Left lung (tissue), 10 donors: ENCODE measurements around the gene TOMM6. TPM values are rescaled to one million over a fixed set of nuclear protein-coding genes. Genes with fewer than 3 reads are reported as not detected.
A peak's percentile ranks its signal among the peaks of the same experiment; 100 is the strongest.

Source experiments
- ATAC-seq: fragments of 200-7000 bp; cut with Tn5 transposase; one replicate; pipeline ENCODE4 v1.9.1; 2020; ENCODE audit warnings: moderate library complexity
- DNase-seq, 4 donors: peaks; one replicate each; pipeline ENCODE4 v3.0.0-alpha.2; 2013 to 2020
- H3K27ac ChIP-seq, 2 donors: fragments of 200-600 bp; sonication (generic) in 1 of 2; one replicate each; pipeline versions ENCODE4 v1.5.0 to v1.8.0; 2020 to 2021
- H3K27me3 ChIP-seq, 2 donors: fragments of 200-600 bp; sonication (generic) in 1 of 2; one replicate each; pipeline versions ENCODE4 v1.5.0 to v1.8.0; 2020 to 2021
- H3K36me3 ChIP-seq, 2 donors: fragments of 200-600 bp; sonication (generic) in 1 of 2; one replicate each; pipeline versions ENCODE4 v1.5.0 to v1.8.0; 2020 to 2021
- H3K4me1 ChIP-seq, 2 donors: fragments of 200-600 bp; one replicate each; pipeline ENCODE4 v1.8.0; 2021
- H3K4me3 ChIP-seq, 2 donors: fragments of 200-600 bp; sonication (generic) in 1 of 2; one replicate each; pipeline versions ENCODE4 v1.5.0 to v1.8.0; 2020 to 2021; ENCODE audit warnings: mild to moderate bottlenecking in 1 of 2
- H3K9me3 ChIP-seq, 2 donors: fragments of 200-600 bp; sonication (generic) in 1 of 2; one replicate each; pipeline versions ENCODE4 v1.5.0 to v1.8.0; 2020 to 2021
- CTCF ChIP-seq, 2 donors: fragments of 200-600 bp; sonication (generic) in 1 of 2; IDR thresholded peaks; one replicate each; pipeline versions ENCODE4 v1.5.0 to v1.8.0; 2021; ENCODE audit warnings: antibody characterized with exemption in 2 of 2
- intact Hi-C, 2 donors: fragments of 100-400 bp; cut with DNase I; formaldehyde crosslinking; loops; one replicate each; pipeline versions ENCODE4 v1.11.2 to v1.14.2; 2022
- polyA plus RNA-seq, 6 donors: library from polyadenylated mRNA; unstranded; fragments of 120-200 nt; gene quantifications; one replicate each; pipeline ENCODE4 v1.2.1, GENCODE V29; 2013; ENCODE audit not compliant: insufficient read length in 6 of 6
- total RNA-seq, 2 donors: library from RNA; stranded (reverse); fragmentation: NEBNext Ultra II Directional; extraction: Animal tissue kit (Norgen Biotek cat#: 25700); gene quantifications; one replicate each; pipeline ENCODE4 v1.2.1, GENCODE V29; 2021
- donor health status: DM: no; HTN: yes; CAD: no.
- donor health status: DM: no; HTN: no; CAD: no.

TOMM6 gene
- total and polyA plus RNA-seq, 8 donors = 169 to 203 (median 188) TPM

- DNase-seq = no peak
- Histone ChIP-seq H3K36me3 (peaks cover 0 to 54% of the 10 kb centered on the region in 2 donors), H3K27ac (peak overlapping the region in 1 of 2 donors; percentile 41), H3K4me3 (no peak overlapping the region), H3K4me1 (peaks cover 4 to 6% of the 10 kb centered on the region in 2 donors), H3K9me3 (no peaks in the 10 kb centered on the region), H3K27me3 (no peaks in the 10 kb centered on the region)
- intact Hi-C loops = no loop called here
- no peak for ATAC-seq
- TF ChIP-seq CTCF (IDR thresholded peaks at IDR 0.05) = no peak
These were observed 18.1 kb upstream of the TOMM6 start for GRCh38 chr6:41769376-41769775.

GRCh38 chr6:41770381-41771057, 17.0 kb upstream of the TOMM6 start:
- peaks cover 0 to 66% of the 10 kb centered on the region in 2 donors for H3K36me3 ChIP-seq
- intact Hi-C loops = no loop called here
- no peak overlapping the region for H3K27ac ChIP-seq
- H3K4me1 ChIP-seq = peaks cover 4 to 7% of the 10 kb centered on the region in 2 donors
- no peak for TF ChIP-seq CTCF (IDR thresholded peaks at IDR 0.05)
- H3K27me3 ChIP-seq = no peaks in the 10 kb centered on the region
- no peak overlapping the region for H3K4me3 ChIP-seq
- no peak for ATAC-seq
- H3K9me3 ChIP-seq = no peaks in the 10 kb centered on the region
- no peak for DNase-seq

DNA sequence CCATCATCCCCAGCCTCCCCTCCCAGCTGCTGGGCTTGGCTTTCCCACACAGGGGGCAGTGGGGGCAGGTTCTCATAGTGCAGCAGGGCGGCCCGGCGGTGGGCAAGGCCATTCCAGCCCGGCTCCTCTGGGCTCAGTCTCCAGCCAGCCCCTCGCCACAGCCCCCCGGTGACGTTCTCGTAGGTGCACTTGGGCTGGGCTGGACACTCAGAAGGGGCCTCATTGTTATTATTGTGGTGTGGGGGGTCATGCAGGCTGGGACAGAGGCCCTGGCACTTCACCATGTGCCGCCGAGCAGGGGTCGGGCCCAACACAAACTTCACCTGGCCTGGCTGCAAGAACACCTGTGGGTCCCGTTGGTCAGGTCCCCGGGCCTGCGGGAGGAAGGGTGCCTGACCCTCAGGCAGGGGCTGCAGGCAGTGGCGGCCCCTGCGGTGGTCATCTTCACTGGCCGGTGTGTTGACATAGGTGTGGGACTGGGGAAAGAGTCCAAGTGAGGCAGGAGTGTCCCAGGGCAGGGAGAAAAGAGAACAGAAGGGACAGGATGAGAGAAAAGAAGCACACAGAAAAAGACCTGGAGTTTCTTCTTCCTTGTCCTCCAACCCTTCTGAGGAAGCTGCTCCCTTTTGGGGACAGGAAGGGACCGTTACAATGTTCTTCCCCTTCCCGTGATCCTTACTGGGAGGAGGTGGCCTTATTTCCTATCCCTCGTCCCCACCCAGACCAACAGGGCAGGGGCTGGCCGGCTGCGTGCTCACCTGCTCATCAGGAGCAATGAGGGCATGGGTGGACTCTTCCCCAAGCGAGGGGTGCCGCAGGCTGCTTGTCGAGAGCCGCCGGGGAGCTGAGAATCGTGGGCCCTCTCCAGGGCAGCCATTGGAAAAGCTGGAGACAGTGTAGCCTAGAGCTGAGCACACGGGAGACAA, 16.2 kb upstream of the TOMM6 start:
- intact Hi-C loops = no loop called here

DNA sequence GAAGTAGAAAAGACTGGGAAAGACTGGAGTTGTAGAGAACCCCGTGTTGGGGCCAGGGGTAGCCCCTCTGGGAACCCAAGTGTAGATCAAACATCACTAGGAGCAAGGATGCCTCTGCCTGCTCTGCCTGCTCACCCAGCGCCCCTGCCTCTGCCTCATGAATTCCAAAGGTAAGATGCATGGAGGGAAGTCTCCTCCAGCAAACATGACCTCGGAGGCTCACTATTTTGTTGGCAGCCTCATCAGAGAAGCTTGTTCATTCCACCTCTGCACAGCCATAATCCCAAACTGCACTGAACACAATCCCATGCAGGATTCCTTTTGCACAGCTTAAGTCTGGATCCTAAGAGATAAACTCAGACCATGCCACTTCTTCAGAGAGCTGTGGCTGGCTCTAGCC, 12.7 kb upstream of the TOMM6 start:
- H3K9me3 ChIP-seq = no peaks in the 10 kb centered on the region
- DNase-seq (no peak), ATAC-seq (no peak)
- intact Hi-C loops = no loop called here
- H3K27ac ChIP-seq = no peak overlapping the region
- no peaks in the 10 kb centered on the region for H3K27me3 ChIP-seq
- no peak overlapping the region for H3K4me3 ChIP-seq
- peaks cover 7 to 36% of the 10 kb centered on the region in 2 donors for H3K4me1 ChIP-seq
- H3K36me3 ChIP-seq = peaks cover 0 to 60% of the 10 kb centered on the region in 2 donors
- no peak for TF ChIP-seq CTCF (IDR thresholded peaks at IDR 0.05)

More for the DNA sequence above, 16.2 kb upstream of the TOMM6 start:
- no peak overlapping the region for H3K27ac ChIP-seq
- no peak overlapping the region for H3K4me3 ChIP-seq
- H3K27me3 ChIP-seq = no peaks in the 10 kb centered on the region
- H3K4me1 ChIP-seq = peaks cover 4 to 14% of the 10 kb centered on the region in 2 donors
- DNase-seq = no peak
- ATAC-seq = no peak
- no peaks in the 10 kb centered on the region for H3K9me3 ChIP-seq
- H3K36me3 ChIP-seq = peaks cover 0 to 68% of the 10 kb centered on the region in 2 donors
- TF ChIP-seq CTCF (IDR thresholded peaks at IDR 0.05) = no peak

DNA sequence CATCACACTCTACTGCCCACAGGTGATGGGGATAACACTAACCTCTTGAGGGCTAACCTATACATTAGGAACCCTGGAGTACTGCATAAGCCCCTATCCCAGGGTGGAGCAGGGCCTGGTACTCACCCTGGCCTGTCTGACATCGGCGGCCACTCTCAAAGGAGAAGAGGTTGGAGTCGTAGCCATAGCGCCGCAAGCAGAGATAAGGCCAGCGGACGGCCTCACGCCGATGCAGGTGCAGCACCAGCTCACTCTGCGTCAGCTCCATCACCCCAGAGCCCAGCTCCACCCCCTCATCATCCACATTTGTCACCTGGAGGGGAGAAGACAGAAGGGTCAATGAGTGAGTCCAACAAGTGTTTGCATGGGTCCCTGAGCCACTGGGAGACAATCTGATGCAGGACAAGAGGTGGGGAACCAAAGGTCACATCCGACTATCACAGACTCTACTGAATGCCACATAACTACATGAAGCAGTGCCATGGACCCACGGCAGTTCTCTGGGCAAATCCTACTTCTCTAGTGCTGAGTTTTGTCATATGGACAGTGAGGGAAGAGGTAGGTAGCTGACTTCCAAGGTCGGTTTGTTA, 12.1 kb upstream of the TOMM6 start:
- H3K4me1 ChIP-seq = peaks cover 7 to 36% of the 10 kb centered on the region in 2 donors
- no peaks in the 10 kb centered on the region for H3K9me3 ChIP-seq
- H3K27ac ChIP-seq = no peak overlapping the region
- TF ChIP-seq CTCF (IDR thresholded peaks at IDR 0.05) = no peak
- H3K36me3 ChIP-seq = peaks cover 0 to 54% of the 10 kb centered on the region in 2 donors
- intact Hi-C loops = no loop called here
- H3K4me3 ChIP-seq = no peak overlapping the region
- ATAC-seq (no peak), DNase-seq (no peak)
- H3K27me3 ChIP-seq = no peaks in the 10 kb centered on the region
